ENCODE measurements around the gene PARD3.

Gene PARD3

GRCh38 chr10:34711500-34711899, 103.6 kb downstream of the PARD3 start:
- Histone ChIP-seq H3K4me3 (ENCODE audit: low read depth, low read length) (no peak overlapping the region), H3K14ac (ENCODE audit: low read length) (no peak overlapping the region), H2BK12ac (ENCODE audit: low read length) (no peak overlapping the region), H2AK5ac (ENCODE audit: low read length) (no peak overlapping the region), H3K4me1 (ENCODE audit: control insufficient read depth in 1 of 2, insufficient read depth in 2 of 2, low read length in 2 of 2) (peaks cover 8 to 10% of the 10 kb centered on the region in 2 experiments), H3K36me3 (ENCODE audit: control insufficient read depth in 1 of 2, insufficient read depth in 2 of 2, low read length in 2 of 2) (no peaks in the 10 kb centered on the region), H2BK120ac (ENCODE audit: insufficient read depth, low read length, poor library complexity) (no peak overlapping the region), H3K27me3 (ENCODE audit: insufficient read depth, low read length) (no peaks in the 10 kb centered on the region), H4K91ac (ENCODE audit: low read depth, low read length) (no peak overlapping the region), H2BK5ac (ENCODE audit: low read depth, low read length, poor library complexity) (no peak overlapping the region), H4K8ac (ENCODE audit: low read depth, low read length) (no peak overlapping the region), H3K9me3 (ENCODE audit: insufficient read depth, low read depth, low read length) (no peaks in the 10 kb centered on the region), H2AFZ (ENCODE audit: insufficient read depth, low read length, poor library complexity) (no peak overlapping the region), H3K4ac (ENCODE audit: low read depth, low read length) (no peak overlapping the region), H3K4me2 (ENCODE audit: low read length) (no peak overlapping the region), H3K79me2 (ENCODE audit: control insufficient read depth, insufficient read depth, low read length, poor library complexity) (no peaks in the 10 kb centered on the region), H3K27ac (ENCODE audit: low read depth, low read length) (no peak overlapping the region), H3K9ac (ENCODE audit: low read length) (no peak overlapping the region), H4K12ac (ENCODE audit: low read depth, low read length) (no peak overlapping the region), H3K23ac (ENCODE audit: low read length) (no peak overlapping the region), H3K18ac (ENCODE audit: low read length) (no peak overlapping the region), H3K79me1 (ENCODE audit: low read length) (no peaks in the 10 kb centered on the region)
- DNase-seq: no peak
- WGBS (ENCODE audit: extremely low coverage, insufficient coverage, insufficient read length): no CpG with 5 or more reads among the region's 3 CpGs

- no peak overlapping the region for H3K14ac ChIP-seq (ENCODE audit: low read length)
- H2AFZ ChIP-seq (ENCODE audit: insufficient read depth, low read length, poor library complexity): no peak overlapping the region
- H3K18ac ChIP-seq (ENCODE audit: low read length): no peak overlapping the region
- H3K27ac ChIP-seq (ENCODE audit: low read depth, low read length): no peak overlapping the region
- no peak overlapping the region for H4K91ac ChIP-seq (ENCODE audit: low read depth, low read length)
- peaks cover 6 to 10% of the 10 kb centered on the region in 2 experiments for H3K4me1 ChIP-seq (ENCODE audit: control insufficient read depth in 1 of 2, insufficient read depth in 2 of 2, low read length in 2 of 2)
- WGBS (ENCODE audit: extremely low coverage, insufficient coverage, insufficient read length): no CpG with 5 or more reads among the region's 4 CpGs
- H2AK5ac ChIP-seq (ENCODE audit: low read length): no peak overlapping the region
- no peak overlapping the region for H3K23ac ChIP-seq (ENCODE audit: low read length)
- no peak overlapping the region for H2BK120ac ChIP-seq (ENCODE audit: insufficient read depth, low read length, poor library complexity)
- no peak overlapping the region for H2BK5ac ChIP-seq (ENCODE audit: low read depth, low read length, poor library complexity)
- H4K12ac ChIP-seq (ENCODE audit: low read depth, low read length): no peak overlapping the region
- H4K8ac ChIP-seq (ENCODE audit: low read depth, low read length): no peak overlapping the region
- H3K4ac ChIP-seq (ENCODE audit: low read depth, low read length): no peak overlapping the region
- no peaks in the 10 kb centered on the region for H3K36me3 ChIP-seq (ENCODE audit: control insufficient read depth in 1 of 2, insufficient read depth in 2 of 2, low read length in 2 of 2)
- DNase-seq: peak; percentile 40 to 79
- H3K9ac ChIP-seq (ENCODE audit: low read length): no peak overlapping the region
- H3K27me3 ChIP-seq (ENCODE audit: insufficient read depth, low read length): no peaks in the 10 kb centered on the region
- H3K4me3 ChIP-seq (ENCODE audit: low read depth, low read length): no peak overlapping the region
- no peaks in the 10 kb centered on the region for H3K9me3 ChIP-seq (ENCODE audit: insufficient read depth, low read depth, low read length)
- H3K4me2 ChIP-seq (ENCODE audit: low read length): no peak overlapping the region
- no peak overlapping the region for H2BK12ac ChIP-seq (ENCODE audit: low read length)
- H3K79me2 ChIP-seq (ENCODE audit: control insufficient read depth, insufficient read depth, low read length, poor library complexity): no peaks in the 10 kb centered on the region
- H3K79me1 ChIP-seq (ENCODE audit: low read length): no peaks in the 10 kb centered on the region
Observed at GRCh38 chr10:34710391-34710751, 104.7 kb downstream of the PARD3 start.

GRCh38 chr10:34709637-34710390, 105.3 kb downstream of the PARD3 start:
- Histone ChIP-seq H3K27ac (ENCODE audit: low read depth, low read length) (no peak overlapping the region), H2BK5ac (ENCODE audit: low read depth, low read length, poor library complexity) (no peak overlapping the region), H3K18ac (ENCODE audit: low read length) (no peak overlapping the region), H2AK5ac (ENCODE audit: low read length) (no peak overlapping the region), H3K14ac (ENCODE audit: low read length) (no peak overlapping the region), H4K8ac (ENCODE audit: low read depth, low read length) (no peak overlapping the region), H4K12ac (ENCODE audit: low read depth, low read length) (no peak overlapping the region), H3K4ac (ENCODE audit: low read depth, low read length) (no peak overlapping the region), H3K9ac (ENCODE audit: low read length) (no peak overlapping the region), H3K4me3 (ENCODE audit: low read depth, low read length) (no peak overlapping the region), H3K79me2 (ENCODE audit: control insufficient read depth, insufficient read depth, low read length, poor library complexity) (no peaks in the 10 kb centered on the region), H3K9me3 (ENCODE audit: insufficient read depth, low read depth, low read length) (no peaks in the 10 kb centered on the region), H2BK120ac (ENCODE audit: insufficient read depth, low read length, poor library complexity) (no peak overlapping the region), H2AFZ (ENCODE audit: insufficient read depth, low read length, poor library complexity) (no peak overlapping the region), H4K91ac (ENCODE audit: low read depth, low read length) (no peak overlapping the region), H3K4me2 (ENCODE audit: low read length) (no peak overlapping the region), H3K36me3 (ENCODE audit: control insufficient read depth in 1 of 2, insufficient read depth in 2 of 2, low read length in 2 of 2) (no peaks in the 10 kb centered on the region), H3K4me1 (ENCODE audit: control insufficient read depth in 1 of 2, insufficient read depth in 2 of 2, low read length in 2 of 2) (peaks cover 6 to 10% of the 10 kb centered on the region in 2 experiments), H3K27me3 (ENCODE audit: insufficient read depth, low read length) (no peaks in the 10 kb centered on the region), H3K79me1 (ENCODE audit: low read length) (no peaks in the 10 kb centered on the region), H3K23ac (ENCODE audit: low read length) (no peak overlapping the region), H2BK12ac (ENCODE audit: low read length) (no peak overlapping the region)
- WGBS (ENCODE audit: extremely low coverage, insufficient coverage, insufficient read length): no CpG with 5 or more reads among the region's 8 CpGs
- peak in 1 of 2 donors; percentile 31 for DNase-seq

GRCh38 chr10:34707656-34708055, 107.4 kb downstream of the PARD3 start:
- WGBS (ENCODE audit: extremely low coverage, insufficient coverage, insufficient read length): no CpG with 5 or more reads among the region's 1 CpG
- Histone ChIP-seq H4K8ac (ENCODE audit: low read depth, low read length) (no peak overlapping the region), H2AFZ (ENCODE audit: insufficient read depth, low read length, poor library complexity) (no peak overlapping the region)

More at GRCh38 chr10:34707656-34708055, 107.4 kb downstream of the PARD3 start:
- Histone ChIP-seq H3K27me3 (ENCODE audit: insufficient read depth, low read length) (no peaks in the 10 kb centered on the region), H2BK120ac (ENCODE audit: insufficient read depth, low read length, poor library complexity) (no peak overlapping the region), H3K79me2 (ENCODE audit: control insufficient read depth, insufficient read depth, low read length, poor library complexity) (no peaks in the 10 kb centered on the region), H4K12ac (ENCODE audit: low read depth, low read length) (no peak overlapping the region), H3K36me3 (ENCODE audit: control insufficient read depth in 1 of 2, insufficient read depth in 2 of 2, low read length in 2 of 2) (no peaks in the 10 kb centered on the region), H3K18ac (ENCODE audit: low read length) (no peak overlapping the region), H3K9me3 (ENCODE audit: insufficient read depth, low read depth, low read length) (no peaks in the 10 kb centered on the region), H3K23ac (ENCODE audit: low read length) (no peak overlapping the region), H3K79me1 (ENCODE audit: low read length) (peaks cover under 1% of the 10 kb centered on the region), H3K4me2 (ENCODE audit: low read length) (no peak overlapping the region), H2BK5ac (ENCODE audit: low read depth, low read length, poor library complexity) (no peak overlapping the region), H2BK12ac (ENCODE audit: low read length) (no peak overlapping the region), H2AK5ac (ENCODE audit: low read length) (no peak overlapping the region), H3K4me3 (ENCODE audit: low read depth, low read length) (no peak overlapping the region), H3K9ac (ENCODE audit: low read length) (no peak overlapping the region), H3K27ac (ENCODE audit: low read depth, low read length) (no peak overlapping the region), H3K14ac (ENCODE audit: low read length) (no peak overlapping the region), H3K4ac (ENCODE audit: low read depth, low read length) (no peak overlapping the region), H3K4me1 (ENCODE audit: control insufficient read depth in 1 of 2, insufficient read depth in 2 of 2, low read length in 2 of 2) (peaks cover 3 to 5% of the 10 kb centered on the region in 2 experiments), H4K91ac (ENCODE audit: low read depth, low read length) (no peak overlapping the region)
- DNase-seq: no peak

Measured in trophoblast cell (in vitro differentiated cells and primary cell).